ENCODE results near the gene TLNRD1.

TLNRD1 gene

GRCh38 chr15:81006124-81006523 is 5.4 kb downstream of the TLNRD1 start:
- Histone ChIP-seq H3K27me3 (ENCODE audit: control insufficient read depth, insufficient read depth, low read length) (peaks cover 8% of the 10 kb centered on the region), H3K4me1 (ENCODE audit: control insufficient read depth, low read depth, low read length) (peaks cover 3% of the 10 kb centered on the region), H3K9ac (ENCODE audit: low read length) (no peak overlapping the region), H3K9me3 (ENCODE audit: control insufficient read depth, low read depth, low read length) (no peaks in the 10 kb centered on the region), H3K27ac (ENCODE audit: low read length) (no peak overlapping the region), H3K36me3 (ENCODE audit: control insufficient read depth, low read depth, low read length) (no peaks in the 10 kb centered on the region), H3K4me3 (ENCODE audit: low read length) (no peak overlapping the region)

GRCh38 chr15:81007428-81008064 is 6.8 kb downstream of the TLNRD1 start:
- no peak overlapping the region for H3K4me3 ChIP-seq (ENCODE audit: low read length)
- H3K27ac ChIP-seq (ENCODE audit: low read length) = no peak overlapping the region
- peaks cover 2% of the 10 kb centered on the region for H3K4me1 ChIP-seq (ENCODE audit: control insufficient read depth, low read depth, low read length)
- H3K9me3 ChIP-seq (ENCODE audit: control insufficient read depth, low read depth, low read length) = no peaks in the 10 kb centered on the region
- peaks cover 5% of the 10 kb centered on the region for H3K27me3 ChIP-seq (ENCODE audit: control insufficient read depth, insufficient read depth, low read length)
- no peak overlapping the region for H3K9ac ChIP-seq (ENCODE audit: low read length)
- no peaks in the 10 kb centered on the region for H3K36me3 ChIP-seq (ENCODE audit: control insufficient read depth, low read depth, low read length)

DNA sequence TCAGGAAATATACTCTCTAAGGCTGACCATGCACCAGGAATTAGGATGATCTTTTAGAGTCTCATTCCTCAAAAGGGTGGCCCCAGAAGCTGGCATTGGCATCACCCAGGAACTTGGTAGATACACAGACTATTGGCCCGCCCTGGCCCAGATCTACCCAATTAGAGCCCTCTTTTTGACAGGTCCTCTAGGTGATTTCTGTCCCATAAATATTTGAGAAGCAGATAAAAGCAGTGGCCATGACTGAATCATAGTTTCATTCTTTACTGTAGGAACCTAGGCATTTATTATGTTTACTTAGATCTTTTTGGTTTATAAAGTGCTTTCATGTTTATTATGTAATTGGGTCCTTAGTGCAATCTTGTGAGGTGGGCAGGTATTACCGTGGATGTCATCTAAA is 7.6 kb downstream of the TLNRD1 start:
- Histone ChIP-seq H3K27me3 (ENCODE audit: control insufficient read depth, insufficient read depth, low read length) (no peaks in the 10 kb centered on the region), H3K9me3 (ENCODE audit: control insufficient read depth, low read depth, low read length) (no peaks in the 10 kb centered on the region), H3K36me3 (ENCODE audit: control insufficient read depth, low read depth, low read length) (no peaks in the 10 kb centered on the region), H3K27ac (ENCODE audit: low read length) (no peak overlapping the region), H3K4me3 (ENCODE audit: low read length) (no peak overlapping the region), H3K9ac (ENCODE audit: low read length) (no peak overlapping the region), H3K4me1 (ENCODE audit: control insufficient read depth, low read depth, low read length) (no peaks in the 10 kb centered on the region)

DNA sequence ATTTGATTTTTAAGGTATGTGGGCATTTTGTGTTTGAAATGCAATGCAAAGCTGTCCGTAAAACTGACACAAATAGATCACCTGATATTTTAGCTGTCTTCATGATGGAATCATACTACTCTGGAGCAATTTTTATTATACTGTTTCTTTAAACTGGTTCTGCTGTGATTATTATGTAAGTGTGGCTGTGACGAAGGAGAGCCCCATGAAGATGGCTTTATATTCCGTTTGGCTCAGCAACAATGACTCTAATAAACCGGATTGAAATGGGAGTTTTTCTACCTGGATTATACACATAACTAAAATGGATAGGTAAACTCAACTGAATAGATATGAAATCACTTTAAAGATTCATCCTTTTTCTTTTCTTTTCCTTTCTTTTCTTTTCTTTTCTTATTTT is 9.4 kb downstream of the TLNRD1 start:
- Histone ChIP-seq H3K36me3 (ENCODE audit: control insufficient read depth, low read depth, low read length) (no peaks in the 10 kb centered on the region), H3K9ac (ENCODE audit: low read length) (no peak overlapping the region), H3K9me3 (ENCODE audit: control insufficient read depth, low read depth, low read length) (no peaks in the 10 kb centered on the region), H3K27me3 (ENCODE audit: control insufficient read depth, insufficient read depth, low read length) (no peaks in the 10 kb centered on the region), H3K4me3 (ENCODE audit: low read length) (no peak overlapping the region), H3K27ac (ENCODE audit: low read length) (no peak overlapping the region), H3K4me1 (ENCODE audit: control insufficient read depth, low read depth, low read length) (no peaks in the 10 kb centered on the region)

- H3K4me3 ChIP-seq (ENCODE audit: low read length) = no peak overlapping the region
- no peak overlapping the region for H3K9ac ChIP-seq (ENCODE audit: low read length)
- H3K36me3 ChIP-seq (ENCODE audit: control insufficient read depth, low read depth, low read length) = no peaks in the 10 kb centered on the region
- H3K27ac ChIP-seq (ENCODE audit: low read length) = no peak overlapping the region
- H3K9me3 ChIP-seq (ENCODE audit: control insufficient read depth, low read depth, low read length) = no peaks in the 10 kb centered on the region
- no peaks in the 10 kb centered on the region for H3K4me1 ChIP-seq (ENCODE audit: control insufficient read depth, low read depth, low read length)
- no peaks in the 10 kb centered on the region for H3K27me3 ChIP-seq (ENCODE audit: control insufficient read depth, insufficient read depth, low read length)
Measured at GRCh38 chr15:81011593-81011992, 10.9 kb downstream of the TLNRD1 start.

- Histone ChIP-seq H3K36me3 (ENCODE audit: control insufficient read depth, low read depth, low read length) (no peaks in the 10 kb centered on the region), H3K27ac (ENCODE audit: low read length) (no peak overlapping the region), H3K4me1 (ENCODE audit: control insufficient read depth, low read depth, low read length) (no peaks in the 10 kb centered on the region), H3K4me3 (ENCODE audit: low read length) (no peak overlapping the region), H3K9ac (ENCODE audit: low read length) (no peak overlapping the region), H3K27me3 (ENCODE audit: control insufficient read depth, insufficient read depth, low read length) (no peaks in the 10 kb centered on the region), H3K9me3 (ENCODE audit: control insufficient read depth, low read depth, low read length) (no peaks in the 10 kb centered on the region)
Measured at GRCh38 chr15:81012588-81012987, 11.9 kb downstream of the TLNRD1 start.

DNA sequence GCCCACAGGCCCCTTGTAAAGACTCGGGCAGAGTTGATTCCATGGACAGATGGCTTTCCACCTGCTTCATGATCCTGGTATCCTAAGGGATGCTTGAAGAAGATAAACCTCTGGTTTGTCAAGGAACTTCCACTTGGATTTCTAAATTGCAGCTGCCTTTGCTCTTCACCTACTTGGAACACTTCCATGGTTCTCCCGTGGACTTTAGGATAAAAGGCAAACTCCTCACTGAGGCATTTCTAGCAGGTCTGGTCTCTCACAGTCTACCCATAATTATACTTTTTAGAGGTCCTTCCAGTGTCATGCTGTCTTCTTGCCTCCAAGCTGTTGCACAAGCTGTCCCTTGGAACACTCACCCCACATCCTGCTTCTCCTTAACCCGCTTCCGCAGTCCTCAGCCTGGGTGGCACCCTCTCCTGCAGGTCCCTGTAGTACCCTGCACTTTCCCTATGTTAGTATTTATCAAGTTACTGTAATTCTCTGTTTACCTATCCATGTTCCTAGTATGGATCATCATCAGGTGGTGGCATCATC is 12.7 kb downstream of the TLNRD1 start:
- H3K27ac ChIP-seq (ENCODE audit: low read length) = no peak overlapping the region
- no peaks in the 10 kb centered on the region for H3K4me1 ChIP-seq (ENCODE audit: control insufficient read depth, low read depth, low read length)
- no peaks in the 10 kb centered on the region for H3K9me3 ChIP-seq (ENCODE audit: control insufficient read depth, low read depth, low read length)
- H3K9ac ChIP-seq (ENCODE audit: low read length) = no peak overlapping the region
- no peaks in the 10 kb centered on the region for H3K36me3 ChIP-seq (ENCODE audit: control insufficient read depth, low read depth, low read length)
- no peaks in the 10 kb centered on the region for H3K27me3 ChIP-seq (ENCODE audit: control insufficient read depth, insufficient read depth, low read length)
- no peak overlapping the region for H3K4me3 ChIP-seq (ENCODE audit: low read length)

GRCh38 chr15:81014446-81015093 is 13.8 kb downstream of the TLNRD1 start:
- Histone ChIP-seq H3K4me3 (ENCODE audit: low read length) (no peak overlapping the region), H3K27me3 (ENCODE audit: control insufficient read depth, insufficient read depth, low read length) (no peaks in the 10 kb centered on the region), H3K9ac (ENCODE audit: low read length) (no peak overlapping the region), H3K4me1 (ENCODE audit: control insufficient read depth, low read depth, low read length) (no peaks in the 10 kb centered on the region), H3K36me3 (ENCODE audit: control insufficient read depth, low read depth, low read length) (no peaks in the 10 kb centered on the region), H3K9me3 (ENCODE audit: control insufficient read depth, low read depth, low read length) (no peaks in the 10 kb centered on the region), H3K27ac (ENCODE audit: low read length) (no peak overlapping the region)

GRCh38 chr15:81015621-81016488 is 15.1 kb downstream of the TLNRD1 start:
- Histone ChIP-seq H3K9ac (ENCODE audit: low read length) (no peak overlapping the region), H3K27ac (ENCODE audit: low read length) (no peak overlapping the region), H3K4me1 (ENCODE audit: control insufficient read depth, low read depth, low read length) (no peaks in the 10 kb centered on the region), H3K4me3 (ENCODE audit: low read length) (no peak overlapping the region), H3K9me3 (ENCODE audit: control insufficient read depth, low read depth, low read length) (no peaks in the 10 kb centered on the region), H3K36me3 (ENCODE audit: control insufficient read depth, low read depth, low read length) (no peaks in the 10 kb centered on the region), H3K27me3 (ENCODE audit: control insufficient read depth, insufficient read depth, low read length) (no peaks in the 10 kb centered on the region)

DNA sequence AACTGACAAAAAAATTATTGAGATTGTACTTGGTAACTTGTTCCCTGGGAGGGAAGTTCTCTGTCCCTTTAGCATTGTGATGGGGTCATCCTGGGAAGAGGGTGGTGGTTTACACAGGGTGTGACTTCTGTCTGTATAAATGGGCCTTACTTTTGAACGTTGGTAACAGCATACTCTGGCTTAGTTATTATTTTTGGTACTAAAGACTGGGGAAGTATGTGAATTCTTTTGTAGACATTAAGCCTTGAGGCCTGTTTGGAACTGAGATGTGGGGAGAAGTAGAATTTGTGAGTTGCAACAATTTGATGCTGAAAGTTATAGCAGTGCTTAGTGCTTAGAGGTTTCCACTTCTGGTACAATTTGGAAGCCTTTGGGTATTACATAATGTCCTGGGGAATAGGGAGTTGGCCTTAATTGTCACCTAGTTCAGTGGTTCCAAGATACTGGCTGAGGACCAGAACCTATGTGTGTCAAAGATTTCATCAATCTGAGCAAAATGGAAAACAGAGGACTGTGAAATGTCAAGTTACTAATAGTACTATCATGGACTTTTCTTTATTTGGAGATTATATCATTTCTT is 15.9 kb downstream of the TLNRD1 start:
- Histone ChIP-seq H3K27me3 (ENCODE audit: control insufficient read depth, insufficient read depth, low read length) (no peaks in the 10 kb centered on the region), H3K9ac (ENCODE audit: low read length) (no peak overlapping the region), H3K36me3 (ENCODE audit: control insufficient read depth, low read depth, low read length) (no peaks in the 10 kb centered on the region), H3K4me1 (ENCODE audit: control insufficient read depth, low read depth, low read length) (no peaks in the 10 kb centered on the region), H3K9me3 (ENCODE audit: control insufficient read depth, low read depth, low read length) (no peaks in the 10 kb centered on the region), H3K27ac (ENCODE audit: low read length) (no peak overlapping the region), H3K4me3 (ENCODE audit: low read length) (no peak overlapping the region)

DNA sequence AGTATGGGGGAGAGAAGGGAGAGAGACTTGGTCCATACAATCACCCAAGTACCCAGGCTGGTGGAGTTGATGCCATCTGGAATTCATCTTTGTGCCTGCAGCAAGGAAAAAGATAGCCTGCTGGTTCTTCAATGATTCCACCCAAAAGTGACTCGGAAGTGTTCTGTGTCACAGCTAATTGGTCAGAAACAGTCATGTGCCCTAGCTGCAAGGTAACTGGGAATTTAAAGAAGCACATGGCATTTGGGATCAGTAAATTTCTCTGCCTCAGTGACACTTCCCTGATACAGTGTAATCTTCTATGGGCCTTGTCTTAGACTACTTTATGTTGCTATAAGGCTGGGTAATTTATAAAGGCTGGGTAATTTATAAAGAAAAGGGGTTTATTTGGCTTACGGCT is 17.5 kb downstream of the TLNRD1 start:
- Histone ChIP-seq H3K36me3 (ENCODE audit: control insufficient read depth, low read depth, low read length) (no peaks in the 10 kb centered on the region), H3K4me1 (ENCODE audit: control insufficient read depth, low read depth, low read length) (no peaks in the 10 kb centered on the region), H3K4me3 (ENCODE audit: low read length) (no peak overlapping the region), H3K9ac (ENCODE audit: low read length) (no peak overlapping the region), H3K27ac (ENCODE audit: low read length) (no peak overlapping the region), H3K27me3 (ENCODE audit: control insufficient read depth, insufficient read depth, low read length) (no peaks in the 10 kb centered on the region), H3K9me3 (ENCODE audit: control insufficient read depth, low read depth, low read length) (no peaks in the 10 kb centered on the region)
